WTC11 (cell line): ENCODE measurements around the gene POU3F2.

ENCODE experiments used
- CREM ChIP-seq: sonication (generic); formaldehyde crosslinking; IDR thresholded peaks from 2 replicates; pipeline ENCODE4 v1.8.1; 2022; ENCODE audit warnings: mild to moderate bottlenecking, missing genetic modification reagents, moderate library complexity
- E2F4 ChIP-seq: sonication (generic); formaldehyde crosslinking; IDR thresholded peaks from 2 replicates; pipeline ENCODE4 v1.8.1; 2022; ENCODE audit warnings: low read depth, mild to moderate bottlenecking, moderate library complexity, missing genetic modification reagents, borderline replicate concordance
- ELF4 ChIP-seq: sonication (generic); formaldehyde crosslinking; IDR thresholded peaks from 2 replicates; pipeline ENCODE4 v1.8.1; 2022; ENCODE audit warnings: low read depth, mild to moderate bottlenecking, moderate library complexity, missing genetic modification reagents
- ESRRA ChIP-seq: sonication (generic); formaldehyde crosslinking; IDR thresholded peaks from 2 replicates; pipeline ENCODE4 v1.8.1; 2022; ENCODE audit warnings: mild to moderate bottlenecking, missing genetic modification reagents, borderline replicate concordance
- NFYB ChIP-seq: sonication (generic); formaldehyde crosslinking; conservative IDR thresholded peaks from 2 replicates; pipeline ENCODE4 v1.8.0; 2022; ENCODE audit warnings: low read depth, missing genetic modification reagents
- RELA ChIP-seq: sonication (generic); formaldehyde crosslinking; IDR thresholded peaks from 2 replicates; pipeline ENCODE4 v1.8.1; 2022; ENCODE audit warnings: missing genetic modification reagents, mild to moderate bottlenecking, borderline replicate concordance
- SMAD3 ChIP-seq: sonication (generic); formaldehyde crosslinking; IDR thresholded peaks from 2 replicates; pipeline ENCODE4 v1.8.0; 2022; ENCODE audit warnings: missing genetic modification reagents, mild to moderate bottlenecking, borderline replicate concordance
- SMAD4 ChIP-seq: sonication (generic); formaldehyde crosslinking; IDR thresholded peaks from 2 replicates; pipeline ENCODE4 v1.8.0; 2022; ENCODE audit warnings: mild to moderate bottlenecking, missing genetic modification reagents
- SP1 ChIP-seq: sonication (generic); formaldehyde crosslinking; conservative IDR thresholded peaks from 2 replicates; pipeline ENCODE4 v1.8.1; 2022; ENCODE audit warnings: missing genetic modification reagents
- TEAD4 ChIP-seq: sonication (generic); formaldehyde crosslinking; IDR thresholded peaks from 2 replicates; pipeline ENCODE4 v1.8.0; 2022; ENCODE audit warnings: mild to moderate bottlenecking, missing genetic modification reagents
- ZBTB21 ChIP-seq: sonication (generic); formaldehyde crosslinking; IDR thresholded peaks from 2 replicates; pipeline ENCODE4 v1.8.1; 2023; ENCODE audit warnings: mild to moderate bottlenecking, missing genetic modification reagents, borderline replicate concordance
- ZNF121 ChIP-seq: sonication (generic); formaldehyde crosslinking; IDR thresholded peaks from 2 replicates; pipeline ENCODE4 v1.8.0; 2023; ENCODE audit warnings: missing genetic modification reagents
- TF ChIP-seq, protein P1 (sequence below): fragments of 200-600 bp; IDR thresholded peaks from 2 replicates; pipeline ENCODE4 v1.8.0; 2022; ENCODE audit warnings: antibody characterized with exemption
- TF ChIP-seq, protein P2 (sequence below): sonication (generic); formaldehyde crosslinking; IDR thresholded peaks from 2 replicates; pipeline ENCODE4 v1.8.0; 2022; ENCODE audit warnings: mild to moderate bottlenecking, missing genetic modification reagents

DNA sequence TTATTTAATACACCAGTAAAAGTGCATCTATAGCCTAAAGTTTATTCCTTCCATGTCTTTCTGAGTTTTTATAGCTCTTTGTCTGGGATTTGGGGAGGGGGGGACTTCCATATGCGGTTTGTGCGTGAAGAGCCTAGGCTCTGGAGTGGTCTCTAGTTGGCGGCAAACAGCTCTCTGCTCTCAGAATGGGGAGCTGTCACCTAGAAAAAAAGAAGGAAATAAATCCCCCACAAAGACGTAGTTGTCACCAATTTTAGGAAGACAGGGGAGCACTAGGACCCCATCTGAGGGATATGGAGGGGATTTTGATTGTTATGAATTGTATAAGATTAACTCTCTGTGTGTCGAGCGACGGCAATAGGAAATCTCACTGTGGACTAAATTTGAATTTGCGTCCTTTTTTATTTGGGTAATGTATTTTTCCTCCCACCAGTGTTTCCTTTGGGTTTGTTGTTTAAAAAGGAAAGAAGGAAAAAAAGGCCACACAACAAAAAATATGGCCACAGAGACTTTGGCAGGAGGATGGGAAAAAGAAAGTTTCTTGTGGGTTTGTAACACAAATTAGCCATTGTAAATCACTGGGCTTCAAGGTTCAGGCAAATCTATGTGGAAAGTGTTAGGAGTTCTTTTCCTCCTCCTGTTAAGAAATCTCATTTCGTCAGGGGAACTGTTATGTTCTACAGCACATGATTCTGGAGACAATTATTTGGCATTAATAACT, 7.4 kb downstream of the POU3F2 start:
- no peak for TF ChIP-seq CREM (CRISPR knock-in tag)
- TF ChIP-seq ESRRA (CRISPR knock-in tag), result no peak
- TF ChIP-seq, protein P1, sequence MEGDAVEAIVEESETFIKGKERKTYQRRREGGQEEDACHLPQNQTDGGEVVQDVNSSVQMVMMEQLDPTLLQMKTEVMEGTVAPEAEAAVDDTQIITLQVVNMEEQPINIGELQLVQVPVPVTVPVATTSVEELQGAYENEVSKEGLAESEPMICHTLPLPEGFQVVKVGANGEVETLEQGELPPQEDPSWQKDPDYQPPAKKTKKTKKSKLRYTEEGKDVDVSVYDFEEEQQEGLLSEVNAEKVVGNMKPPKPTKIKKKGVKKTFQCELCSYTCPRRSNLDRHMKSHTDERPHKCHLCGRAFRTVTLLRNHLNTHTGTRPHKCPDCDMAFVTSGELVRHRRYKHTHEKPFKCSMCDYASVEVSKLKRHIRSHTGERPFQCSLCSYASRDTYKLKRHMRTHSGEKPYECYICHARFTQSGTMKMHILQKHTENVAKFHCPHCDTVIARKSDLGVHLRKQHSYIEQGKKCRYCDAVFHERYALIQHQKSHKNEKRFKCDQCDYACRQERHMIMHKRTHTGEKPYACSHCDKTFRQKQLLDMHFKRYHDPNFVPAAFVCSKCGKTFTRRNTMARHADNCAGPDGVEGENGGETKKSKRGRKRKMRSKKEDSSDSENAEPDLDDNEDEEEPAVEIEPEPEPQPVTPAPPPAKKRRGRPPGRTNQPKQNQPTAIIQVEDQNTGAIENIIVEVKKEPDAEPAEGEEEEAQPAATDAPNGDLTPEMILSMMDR, result no peak
- no peak for TF ChIP-seq ELF4 (CRISPR knock-in tag)
- TF ChIP-seq TEAD4 (CRISPR knock-in tag), result no peak
- TF ChIP-seq RELA (CRISPR knock-in tag), result no peak
- no peak for TF ChIP-seq SMAD4 (CRISPR knock-in tag)
- TF ChIP-seq ZNF121 (CRISPR knock-in tag), result no peak
- TF ChIP-seq NFYB, result no peak
- no peak for TF ChIP-seq SP1 (CRISPR knock-in tag)
- no peak for TF ChIP-seq ZBTB21 (CRISPR knock-in tag)
- TF ChIP-seq E2F4 (CRISPR knock-in tag), result no peak
- TF ChIP-seq SMAD3, result no peak
- TF ChIP-seq, protein P2, sequence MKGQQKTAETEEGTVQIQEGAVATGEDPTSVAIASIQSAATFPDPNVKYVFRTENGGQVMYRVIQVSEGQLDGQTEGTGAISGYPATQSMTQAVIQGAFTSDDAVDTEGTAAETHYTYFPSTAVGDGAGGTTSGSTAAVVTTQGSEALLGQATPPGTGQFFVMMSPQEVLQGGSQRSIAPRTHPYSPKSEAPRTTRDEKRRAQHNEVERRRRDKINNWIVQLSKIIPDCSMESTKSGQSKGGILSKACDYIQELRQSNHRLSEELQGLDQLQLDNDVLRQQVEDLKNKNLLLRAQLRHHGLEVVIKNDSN (CRISPR knock-in tag), result no peak
